H9 (cell line): ENCODE measurements around the gene WNT2. TPM values are rescaled to one million over a fixed set of nuclear protein-coding genes. Genes with fewer than 3 reads are reported as not detected.

Source experiments
- DNase-seq: peaks from one replicate; pipeline ENCODE4 v3.0.0-alpha.2; 2017
- H2AFZ ChIP-seq: one replicate; pipeline ENCODE4 v1.6.1; 2013; ENCODE audit warnings: mild to moderate bottlenecking, low read length, control low read depth, moderate library complexity
- H2AK5ac ChIP-seq: 2 replicates; pipeline ENCODE4 v1.6.1; 2013; ENCODE audit warnings: low read length, control low read depth, mixed read lengths; ENCODE audit not compliant: insufficient read length
- H2BK120ac ChIP-seq: one replicate; pipeline ENCODE4 v1.6.1; 2013; ENCODE audit warnings: low read depth, mild to moderate bottlenecking, low read length, control low read depth, inconsistent platforms; ENCODE audit not compliant: poor library complexity, severe bottlenecking
- H2BK12ac ChIP-seq: 2 replicates; pipeline ENCODE4 v1.6.1; 2013; ENCODE audit warnings: low read length, control low read depth, mixed read lengths, low read depth; ENCODE audit not compliant: insufficient read length
- H2BK15ac ChIP-seq: 2 replicates; pipeline ENCODE4 v1.6.1; 2013; ENCODE audit warnings: low read depth, low read length, control low read depth
- H2BK20ac ChIP-seq: one replicate; pipeline ENCODE4 v1.6.1; 2013; ENCODE audit warnings: low read depth, mild to moderate bottlenecking, low read length, control low read depth, inconsistent platforms; ENCODE audit not compliant: poor library complexity, severe bottlenecking
- H2BK5ac ChIP-seq: 2 replicates; pipeline ENCODE4 v1.6.1; 2013; ENCODE audit warnings: low read length, control low read depth, mixed read lengths; ENCODE audit not compliant: insufficient read length
- H3K14ac ChIP-seq: 2 replicates; pipeline ENCODE4 v1.6.1; 2013; ENCODE audit warnings: low read length, control low read depth; ENCODE audit not compliant: insufficient read depth
- H3K18ac ChIP-seq: 2 replicates; pipeline ENCODE4 v1.6.1; 2013; ENCODE audit warnings: low read depth, mild to moderate bottlenecking, mixed read lengths, low read length, control low read depth; ENCODE audit not compliant: insufficient read length
- H3K23ac ChIP-seq: 2 replicates; pipeline ENCODE4 v1.6.1; 2013; ENCODE audit warnings: low read length, control low read depth, mixed read lengths, low read depth; ENCODE audit not compliant: insufficient read length
- H3K23me2 ChIP-seq: 2 replicates; pipeline ENCODE4 v1.6.1; 2013; ENCODE audit warnings: low read depth, mild to moderate bottlenecking, mixed read lengths, low read length, control low read depth; ENCODE audit not compliant: insufficient read length, poor library complexity, severe bottlenecking
- H3K27ac ChIP-seq: 2 replicates; pipeline ENCODE4 v1.5.1; 2013; ENCODE audit warnings: low read length, control low read depth, mixed read lengths, low read depth; ENCODE audit not compliant: insufficient read length
- H3K27me3 ChIP-seq: 2 replicates; pipeline ENCODE4 v1.6.1; 2013; ENCODE audit warnings: low read length, control low read depth, inconsistent platforms; ENCODE audit not compliant: insufficient read depth
- H3K4ac ChIP-seq: 2 replicates; pipeline ENCODE4 v1.6.1; 2013; ENCODE audit warnings: low read depth, mild to moderate bottlenecking, control low read depth, inconsistent platforms, low read length, moderate library complexity
- H3K4me1 ChIP-seq: 2 replicates; pipeline ENCODE4 v1.6.1; 2013; ENCODE audit warnings: low read length, control low read depth, inconsistent platforms; ENCODE audit not compliant: insufficient read depth
- H3K4me2 ChIP-seq: 2 replicates; pipeline ENCODE4 v1.6.1; 2013; ENCODE audit warnings: low read length, control low read depth, mixed read lengths; ENCODE audit not compliant: insufficient read length, insufficient read depth
- H3K56ac ChIP-seq: 2 replicates; pipeline ENCODE4 v1.6.1; 2013; ENCODE audit warnings: low read depth, mild to moderate bottlenecking, mixed read lengths, low read length, control low read depth; ENCODE audit not compliant: insufficient read length
- H3K79me1 ChIP-seq: 2 replicates; pipeline ENCODE4 v1.6.1; 2013; ENCODE audit warnings: low read depth, mild to moderate bottlenecking, moderate library complexity, low read length, control low read depth, inconsistent platforms; ENCODE audit not compliant: insufficient read depth, poor library complexity, severe bottlenecking
- H3K79me2 ChIP-seq: 2 replicates; pipeline ENCODE4 v1.6.1; 2013; ENCODE audit warnings: low read length, control low read depth, inconsistent platforms; ENCODE audit not compliant: insufficient read depth
- H3K9ac ChIP-seq: 2 replicates; pipeline ENCODE4 v1.6.1; 2013; ENCODE audit warnings: low read length, control low read depth, mixed read lengths; ENCODE audit not compliant: insufficient read length; ENCODE audit errors: extremely low read depth
- H3K9me3 ChIP-seq: one replicate; pipeline ENCODE4 v1.6.1; 2013; ENCODE audit warnings: low read depth, low read length, inconsistent platforms; ENCODE audit not compliant: control insufficient read depth
- H3T11ph ChIP-seq: one replicate; pipeline ENCODE4 v1.6.1; 2013; ENCODE audit warnings: mild to moderate bottlenecking, low read length, control low read depth, inconsistent platforms
- H4K20me1 ChIP-seq: one replicate; pipeline ENCODE4 v1.6.1; 2013; ENCODE audit not compliant: control insufficient read depth, insufficient read length, insufficient read depth
- H4K5ac ChIP-seq: 2 replicates; pipeline ENCODE4 v1.6.1; 2013; ENCODE audit warnings: low read depth, mild to moderate bottlenecking, mixed read lengths, low read length, control low read depth; ENCODE audit not compliant: insufficient read length
- H4K8ac ChIP-seq: replicated peaks from 2 replicates; pipeline ENCODE4 v1.6.1; 2013; ENCODE audit warnings: low read length, control low read depth, mixed read lengths, low read depth; ENCODE audit not compliant: insufficient read length
- H4K91ac ChIP-seq: 2 replicates; pipeline ENCODE4 v1.6.1; 2013; ENCODE audit warnings: low read depth, mild to moderate bottlenecking, moderate library complexity, mixed read lengths, low read length, control low read depth; ENCODE audit not compliant: insufficient read length
- H3K27ac Mint-ChIP-seq, 3 experiments: 2 replicates in 2 of 3; 3 replicates in 1 of 3; pipeline ENCODE4 v1.8.0; 2020 to 2021; ENCODE audit warnings: mixed read lengths in 3 of 3, mild to moderate bottlenecking in 1 of 3, moderate library complexity in 1 of 3
- H3K27me3 Mint-ChIP-seq: 2 replicates; pipeline ENCODE4 v1.8.0; 2021; ENCODE audit warnings: low read depth, mild to moderate bottlenecking, moderate library complexity, mixed read lengths
- H3K36me3 Mint-ChIP-seq, 3 experiments: 2 replicates in 2 of 3; 3 replicates in 1 of 3; pipeline ENCODE4 v1.8.0; 2020 to 2021; ENCODE audit warnings: low read depth in 3 of 3, mixed read lengths in 3 of 3; ENCODE audit not compliant: insufficient read depth in 1 of 3
- H3K4me1 Mint-ChIP-seq, 2 experiments: 2 replicates each; pipeline ENCODE4 v1.8.0; 2020; ENCODE audit warnings: mixed read lengths in 2 of 2
- H3K4me3 Mint-ChIP-seq, 2 experiments: 2 replicates in 1 of 2; 3 replicates in 1 of 2; pipeline ENCODE4 v1.8.0; 2020 to 2021; ENCODE audit warnings: mild to moderate bottlenecking in 2 of 2, mixed read lengths in 2 of 2, moderate library complexity in 1 of 2
- H3K9me3 Mint-ChIP-seq, 2 experiments: 2 replicates in 1 of 2; 3 replicates in 1 of 2; pipeline ENCODE4 v1.8.0; 2020; ENCODE audit warnings: mild to moderate bottlenecking in 2 of 2, mixed read lengths in 2 of 2, moderate library complexity in 1 of 2
- WGBS: extraction: QIAGEN DNeasy Blood & Tissue Kit; methylation state at CpG from one replicate; pipeline ENCODE4 v1.1.7; 2013; ENCODE audit warnings: missing lambda C conversion rate, low lambda C conversion rate, mixed read lengths; ENCODE audit not compliant: insufficient read length; ENCODE audit errors: extremely low coverage; 5-methylcytosine and 5-hydroxymethylcytosine counted together
- total RNA-seq: library from RNA; stranded (reverse); gene quantifications from 2 replicates; pipeline ENCODE4 v1.2.1, GENCODE V29; 2021
- TF ChIP-seq, protein P1 (sequence below): fragments of 200-600 bp; sonication (generic); conservative IDR thresholded peaks from 3 replicates; pipeline ENCODE4 v1.8.0; 2021; ENCODE audit warnings: antibody characterized with exemption, mild to moderate bottlenecking

WNT2 gene
- total RNA-seq, 1 experiment from 2014 or later, result not detected

DNA sequence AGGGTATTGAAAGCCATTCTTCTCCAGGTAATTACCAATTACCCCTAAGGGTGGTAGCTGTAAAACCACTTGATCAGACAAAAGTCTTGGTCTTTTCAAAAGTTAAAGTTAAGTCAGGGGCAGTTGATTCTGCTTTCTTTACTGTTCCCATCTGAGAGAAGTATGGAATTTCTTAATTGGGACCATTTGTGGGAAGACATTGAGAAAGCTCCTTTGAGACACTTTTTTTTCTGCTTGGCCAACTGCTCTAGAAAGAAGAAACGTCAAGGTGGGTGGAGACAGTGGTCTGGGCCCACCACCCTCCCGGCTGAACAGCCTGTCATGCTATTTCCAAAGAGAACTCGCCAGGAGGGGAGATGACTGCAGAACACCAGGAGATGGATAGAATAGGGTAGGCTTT is 45.3 kb downstream of the WNT2 start:
- Histone ChIP-seq H3K4ac (no peak overlapping the region), H2BK20ac (no peak overlapping the region), H4K8ac (no peak overlapping the region), H2BK5ac (no peak overlapping the region), H3K14ac (no peak overlapping the region), H3K27me3 (no peaks in the 10 kb centered on the region), H3K27ac (no peak overlapping the region), H4K20me1 (no peaks in the 10 kb centered on the region), H3K79me1 (no peaks in the 10 kb centered on the region), H2BK120ac (no peak overlapping the region), H2BK12ac (no peak overlapping the region), H3K9me3 (no peaks in the 10 kb centered on the region), H2BK15ac (no peak overlapping the region), H3K23me2 (no peaks in the 10 kb centered on the region), H2AFZ (no peak overlapping the region), H3K79me2 (no peaks in the 10 kb centered on the region), H2AK5ac (no peak overlapping the region), H3K4me1 (no peaks in the 10 kb centered on the region), H3K23ac (no peak overlapping the region), H3T11ph (no peak overlapping the region), H4K91ac (no peak overlapping the region), H3K56ac (no peak overlapping the region), H4K5ac (no peak overlapping the region), H3K4me2 (no peak overlapping the region), H3K18ac (no peak overlapping the region), H3K9ac (no peak overlapping the region)
- Mint-ChIP-seq H3K27me3 (no peaks in the 10 kb centered on the region; the same call in 1 of the 2 replicates), H3K27ac (no peak overlapping the region), H3K4me1 (0 out of 4 replicates have a peak, but pooled peaks cover 0 to 5% of the 10 kb centered on the region in 2 experiments), H3K4me3 (no peak overlapping the region), H3K9me3 (no peaks in the 10 kb centered on the region), H3K36me3 (no peaks in the 10 kb centered on the region)
- DNase-seq, result no peak
- no CpG with 5 or more reads among the region's 3 CpGs for WGBS
- TF ChIP-seq, protein P1, sequence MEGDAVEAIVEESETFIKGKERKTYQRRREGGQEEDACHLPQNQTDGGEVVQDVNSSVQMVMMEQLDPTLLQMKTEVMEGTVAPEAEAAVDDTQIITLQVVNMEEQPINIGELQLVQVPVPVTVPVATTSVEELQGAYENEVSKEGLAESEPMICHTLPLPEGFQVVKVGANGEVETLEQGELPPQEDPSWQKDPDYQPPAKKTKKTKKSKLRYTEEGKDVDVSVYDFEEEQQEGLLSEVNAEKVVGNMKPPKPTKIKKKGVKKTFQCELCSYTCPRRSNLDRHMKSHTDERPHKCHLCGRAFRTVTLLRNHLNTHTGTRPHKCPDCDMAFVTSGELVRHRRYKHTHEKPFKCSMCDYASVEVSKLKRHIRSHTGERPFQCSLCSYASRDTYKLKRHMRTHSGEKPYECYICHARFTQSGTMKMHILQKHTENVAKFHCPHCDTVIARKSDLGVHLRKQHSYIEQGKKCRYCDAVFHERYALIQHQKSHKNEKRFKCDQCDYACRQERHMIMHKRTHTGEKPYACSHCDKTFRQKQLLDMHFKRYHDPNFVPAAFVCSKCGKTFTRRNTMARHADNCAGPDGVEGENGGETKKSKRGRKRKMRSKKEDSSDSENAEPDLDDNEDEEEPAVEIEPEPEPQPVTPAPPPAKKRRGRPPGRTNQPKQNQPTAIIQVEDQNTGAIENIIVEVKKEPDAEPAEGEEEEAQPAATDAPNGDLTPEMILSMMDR, result no peak
